Fibroblast of villous mesenchyme (primary cell): Measurements from ENCODE around the gene BCL2. TPM values are rescaled to one million over a fixed set of nuclear protein-coding genes. Genes with fewer than 3 reads are reported as not detected.

Experiments
- DNase-seq: peaks from one replicate; pipeline ENCODE4 v3.0.0-alpha.2; 2010; ENCODE audit warnings: low read depth
- H3K4me3 ChIP-seq: 2 replicates; pipeline ENCODE4 v1.5.1; 2011; ENCODE audit warnings: low read depth, mild to moderate bottlenecking, low read length
- CTCF ChIP-seq: IDR thresholded peaks from 2 replicates; pipeline ENCODE4 v1.5.1; 2012; ENCODE audit warnings: low read depth, mild to moderate bottlenecking, low read length; ENCODE audit not compliant: insufficient read depth
- total RNA-seq: library from RNA; depleted of rRNA; stranded (reverse); fragments of >200 nt; gene quantifications from 2 replicates; pipeline ENCODE4 v1.2.3, GENCODE V29; 2012

The BCL2 gene
- total RNA-seq, 1 donor = 0.86 TPM

- DNase-seq = no peak
- H3K4me3 ChIP-seq = no peak overlapping the region
- TF ChIP-seq CTCF = no peak
Observed at GRCh38 chr18:63111671-63112402, 207.7 kb downstream of the BCL2 start.

- no peak for TF ChIP-seq CTCF
- DNase-seq = no peak
Observed at GRCh38 chr18:63109802-63110201, 209.8 kb downstream of the BCL2 start.

GRCh38 chr18:63109022-63109421 lies 210.5 kb downstream of the BCL2 start:
- H3K4me3 ChIP-seq = no peak overlapping the region
- no peak for TF ChIP-seq CTCF
- DNase-seq = no peak

More at GRCh38 chr18:63109802-63110201, 209.8 kb downstream of the BCL2 start:
- no peak overlapping the region for H3K4me3 ChIP-seq

GRCh38 chr18:63107931-63108330 lies 211.6 kb downstream of the BCL2 start:
- no peak for DNase-seq
- no peak overlapping the region for H3K4me3 ChIP-seq
- TF ChIP-seq CTCF = no peak

- H3K4me3 ChIP-seq = no peak overlapping the region
- no peak for DNase-seq
- TF ChIP-seq CTCF = no peak
Observed at GRCh38 chr18:63107171-63107845, 212.3 kb downstream of the BCL2 start.

GRCh38 chr18:63106727-63107126 lies 212.8 kb downstream of the BCL2 start:
- no peak for DNase-seq
- no peak overlapping the region for H3K4me3 ChIP-seq
- no peak for TF ChIP-seq CTCF
